Upper lobe of left lung (tissue), 4 donors: ENCODE measurements around the gene ABCC2.

Source experiments
- CTCF ChIP-seq, 6 experiments: fragments of 450-650 bp in 4 of 6; fragments of 200-600 bp in 2 of 6; sonication (generic) in 2 of 6; IDR thresholded peaks; one replicate each; pipeline ENCODE4 v1.5.1; 2016 to 2019; ENCODE audit warnings: antibody characterized with exemption in 6 of 6
- POLR2A ChIP-seq, 4 donors: fragments of 450-650 bp; IDR thresholded peaks; one replicate each; pipeline ENCODE4 v1.5.1; 2016 to 2017; ENCODE audit warnings: antibody characterized with exemption in 4 of 4, mild to moderate bottlenecking in 2 of 4

GRCh38 chr10:99769706-99770105 is 12.7 kb upstream of the ABCC2 start:
- TF ChIP-seq CTCF (IDR thresholded peaks at IDR 0.05) (no peak), POLR2A (IDR thresholded peaks at IDR 0.05) (no peak)
